Measurements from ENCODE around the gene NUS1.
"Not testable (repeated sequence)": the region's sequence is repeated elsewhere in the genome, so short reads cannot be mapped to it uniquely, and the experiment has no call there.

NUS1 gene

DNA sequence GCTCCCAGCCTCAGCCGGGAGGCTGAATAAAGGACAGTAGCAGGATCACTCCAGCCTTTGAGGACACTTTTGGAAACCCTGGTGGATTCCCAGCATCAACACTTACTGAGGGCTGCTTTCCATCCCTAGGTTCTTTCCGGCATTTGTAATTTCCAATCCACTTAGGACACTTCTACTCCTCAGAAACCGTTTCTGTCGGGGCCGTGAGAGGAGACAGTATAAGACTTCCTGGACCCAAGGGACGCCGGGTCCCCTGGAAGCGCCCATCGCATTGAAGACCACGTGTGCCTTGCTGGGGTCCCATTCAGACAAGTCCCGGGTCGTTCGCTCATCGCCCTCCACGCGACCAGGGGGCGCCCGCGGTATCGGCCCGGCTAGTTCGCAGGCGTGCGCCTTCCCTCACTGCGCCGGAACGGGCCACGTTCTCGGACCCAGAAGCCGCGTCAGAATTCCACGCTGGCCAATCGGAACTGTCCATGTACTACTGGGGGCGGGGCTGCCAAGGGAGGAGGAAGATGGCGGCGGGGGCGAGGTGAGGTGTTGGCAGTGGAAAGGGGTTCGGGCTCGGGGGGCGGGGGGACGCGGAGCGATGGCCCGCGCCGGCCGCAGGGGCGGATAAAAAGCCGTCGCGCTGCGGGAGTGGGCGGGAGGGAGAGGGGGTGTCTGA is at the start of gene NUS1:
NUS1 (plus strand) TSS at position 479 of the 667 bp plus-strand sequence. CDS start 202 bp downstream, outside the sequence.
- in situ Hi-C loops (cut with MboI; ENCODE audit: low sequenced_read_pairs), result no loop called here

DNA sequence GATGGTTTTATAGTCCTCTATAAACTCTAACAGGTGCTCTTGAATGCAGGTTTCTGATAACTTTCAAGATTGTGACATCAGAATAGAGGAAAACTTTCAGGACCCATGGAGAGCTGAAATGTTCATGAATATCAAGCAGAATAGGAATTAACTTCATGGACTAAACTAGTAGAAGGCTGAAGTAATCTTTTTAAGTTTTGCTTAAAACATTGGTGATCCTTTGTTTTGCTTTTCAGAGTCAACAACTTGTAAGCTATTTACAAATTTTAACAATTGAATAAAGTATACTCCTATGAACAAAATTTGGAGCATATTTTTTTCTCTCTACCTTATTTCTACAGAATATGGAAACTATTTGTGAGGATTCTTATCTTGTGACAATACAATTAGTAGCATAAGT is 47.7 kb upstream of the NUS1 start:
- in situ Hi-C loops (cut with MboI; ENCODE audit: low sequenced_read_pairs), result no loop called here

DNA sequence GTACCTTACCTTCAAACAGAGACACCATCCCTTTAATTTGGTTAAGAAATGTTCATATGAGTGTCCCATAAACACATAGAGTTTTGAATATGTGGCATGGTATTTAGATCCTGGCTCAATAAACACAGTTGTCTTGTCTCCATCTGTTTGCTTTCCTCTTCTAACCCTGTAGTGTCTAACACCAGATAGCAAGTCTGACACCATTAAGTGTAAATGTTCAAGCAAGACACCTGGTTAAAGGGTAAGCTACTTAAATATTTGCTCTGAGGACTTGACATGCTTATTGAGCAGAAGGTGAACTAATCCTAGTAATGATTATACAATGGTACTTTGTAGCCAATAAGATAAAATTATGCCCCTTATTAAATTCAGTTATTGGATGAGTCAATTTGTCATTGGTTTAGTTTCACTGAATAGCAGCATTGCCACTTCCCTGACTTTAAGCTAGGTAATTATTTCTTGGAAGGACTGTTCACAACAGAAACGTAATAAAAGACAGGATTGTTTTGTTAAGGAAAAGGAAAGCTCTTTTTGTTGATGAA is 46.1 kb upstream of the NUS1 start:
- in situ Hi-C loops (cut with MboI; ENCODE audit: low sequenced_read_pairs), result no loop called here

DNA sequence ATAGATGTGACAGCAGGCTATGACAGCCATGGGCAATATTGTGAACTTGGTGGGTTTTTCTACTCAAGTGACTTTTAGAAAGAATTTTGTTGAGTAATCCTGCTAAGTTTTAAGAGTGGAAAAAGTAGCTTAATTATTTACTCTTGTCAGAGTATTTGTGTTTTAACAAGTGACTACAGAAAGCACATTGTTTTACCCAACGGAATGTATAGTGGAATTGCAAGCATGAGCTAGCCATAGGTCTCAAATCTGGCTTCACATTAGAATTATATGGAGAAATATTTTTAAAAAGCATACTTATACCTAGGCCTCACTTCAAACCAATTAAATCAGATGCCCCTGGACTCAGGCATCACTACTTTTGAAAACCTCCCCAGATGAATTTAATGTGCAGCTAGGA is 37.5 kb upstream of the NUS1 start:
- in situ Hi-C loops (cut with MboI; ENCODE audit: low sequenced_read_pairs), result no loop called here

GRCh38 chr6:117642976-117643375 is 32.3 kb upstream of the NUS1 start:
- in situ Hi-C loops (cut with MboI; ENCODE audit: low sequenced_read_pairs), result no loop called here

DNA sequence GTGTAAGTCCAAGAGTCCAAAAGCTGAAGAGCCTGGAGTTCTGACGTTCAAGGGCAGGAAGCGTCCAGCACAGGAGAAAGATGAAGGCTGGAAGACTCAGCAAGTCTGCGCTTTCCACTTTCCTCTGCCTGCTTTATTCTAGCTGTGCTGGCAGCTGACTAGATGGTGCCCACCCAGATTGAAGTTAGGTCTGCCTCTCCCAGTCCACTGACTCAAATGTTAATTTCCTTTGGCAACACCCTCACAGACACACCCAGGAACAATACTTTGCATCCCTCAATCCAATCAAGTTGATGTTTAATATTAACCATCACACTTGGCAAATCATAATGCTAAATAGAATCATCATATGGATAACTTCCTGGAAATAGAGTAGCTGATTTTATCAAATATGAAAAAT is 23.3 kb upstream of the NUS1 start:
- in situ Hi-C loops (cut with MboI; ENCODE audit: low sequenced_read_pairs), result not testable (repeated sequence)

GRCh38 chr6:117653949-117654348 is 21.3 kb upstream of the NUS1 start:
- in situ Hi-C loops (cut with MboI; ENCODE audit: low sequenced_read_pairs), result no loop called here

DNA sequence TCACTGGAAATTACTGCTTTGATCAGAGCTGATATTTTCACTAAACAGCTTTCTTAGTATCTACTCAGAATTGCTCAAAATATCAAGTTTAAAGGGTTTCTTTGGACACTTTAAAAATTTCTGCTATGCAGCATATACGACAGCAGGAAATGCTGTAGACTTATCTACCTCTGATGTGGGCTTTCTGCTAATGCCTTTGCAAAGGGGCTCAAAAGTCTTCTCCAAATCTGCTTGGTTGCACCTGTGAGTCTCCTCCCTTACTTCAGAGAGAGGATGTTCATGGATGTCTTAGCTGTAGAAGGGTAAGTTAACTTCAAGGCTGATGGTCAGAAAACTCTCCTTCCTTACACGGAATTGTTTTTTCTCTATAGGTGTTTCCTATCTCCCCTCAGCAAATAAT is 19.9 kb upstream of the NUS1 start:
- in situ Hi-C loops (cut with MboI; ENCODE audit: low sequenced_read_pairs), result no loop called here

DNA sequence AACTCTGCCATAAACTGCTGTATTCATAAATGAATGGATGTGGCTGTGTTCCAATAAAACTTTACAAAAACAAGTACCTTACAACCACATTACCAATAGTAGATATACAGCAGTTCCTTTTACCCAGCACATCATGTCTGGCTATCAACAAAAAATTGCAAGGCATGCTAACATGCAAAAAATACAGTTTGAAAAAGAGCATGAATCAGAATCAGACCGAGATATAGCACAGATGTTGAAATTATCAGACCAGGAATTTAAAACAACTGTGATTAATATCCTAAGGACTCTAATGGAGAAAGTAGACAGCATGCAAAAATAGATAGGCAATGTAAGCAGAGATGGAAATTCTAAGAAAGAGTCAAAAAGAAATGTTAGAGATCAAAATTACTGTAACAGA is 8.4 kb upstream of the NUS1 start:
- in situ Hi-C loops (cut with MboI; ENCODE audit: low sequenced_read_pairs), result no loop called here

- in situ Hi-C loops (cut with MboI; ENCODE audit: low sequenced_read_pairs), result no loop called here
Measured at GRCh38 chr6:117668736-117669135, 6.5 kb upstream of the NUS1 start.

GRCh38 chr6:117674503-117674902 is 766 bp upstream of the NUS1 start:
- in situ Hi-C loops (cut with MboI; ENCODE audit: low sequenced_read_pairs), result no loop called here

DNA sequence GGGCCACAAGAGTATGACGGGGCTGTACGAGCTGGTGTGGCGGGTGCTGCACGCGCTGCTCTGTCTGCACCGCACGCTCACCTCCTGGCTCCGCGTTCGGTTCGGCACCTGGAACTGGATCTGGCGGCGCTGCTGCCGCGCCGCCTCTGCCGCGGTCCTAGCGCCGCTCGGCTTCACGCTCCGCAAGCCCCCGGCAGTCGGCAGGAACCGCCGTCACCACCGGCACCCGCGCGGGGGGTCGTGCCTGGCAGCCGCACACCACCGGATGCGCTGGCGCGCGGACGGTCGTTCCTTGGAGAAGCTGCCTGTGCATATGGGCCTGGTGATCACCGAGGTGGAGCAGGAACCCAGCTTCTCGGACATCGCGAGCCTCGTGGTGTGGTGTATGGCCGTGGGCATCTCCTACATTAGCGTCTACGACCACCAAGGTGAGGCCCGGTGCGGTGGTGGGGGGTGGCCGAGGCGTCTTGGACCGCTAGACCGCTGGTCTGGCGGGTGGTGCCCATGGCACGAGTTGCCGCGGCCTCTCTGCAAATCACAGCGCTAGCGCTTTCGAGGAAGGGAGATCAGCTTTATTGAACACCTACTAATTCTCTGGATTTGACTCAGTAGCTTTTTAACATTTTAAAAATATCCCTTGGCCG is 511 bp downstream of the NUS1 start:
- in situ Hi-C loops (cut with MboI; ENCODE audit: low sequenced_read_pairs), result not testable (repeated sequence)

- in situ Hi-C loops (cut with MboI; ENCODE audit: low sequenced_read_pairs), result no loop called here
Measured at GRCh38 chr6:117676577-117677218, 1.4 kb downstream of the NUS1 start.

DNA sequence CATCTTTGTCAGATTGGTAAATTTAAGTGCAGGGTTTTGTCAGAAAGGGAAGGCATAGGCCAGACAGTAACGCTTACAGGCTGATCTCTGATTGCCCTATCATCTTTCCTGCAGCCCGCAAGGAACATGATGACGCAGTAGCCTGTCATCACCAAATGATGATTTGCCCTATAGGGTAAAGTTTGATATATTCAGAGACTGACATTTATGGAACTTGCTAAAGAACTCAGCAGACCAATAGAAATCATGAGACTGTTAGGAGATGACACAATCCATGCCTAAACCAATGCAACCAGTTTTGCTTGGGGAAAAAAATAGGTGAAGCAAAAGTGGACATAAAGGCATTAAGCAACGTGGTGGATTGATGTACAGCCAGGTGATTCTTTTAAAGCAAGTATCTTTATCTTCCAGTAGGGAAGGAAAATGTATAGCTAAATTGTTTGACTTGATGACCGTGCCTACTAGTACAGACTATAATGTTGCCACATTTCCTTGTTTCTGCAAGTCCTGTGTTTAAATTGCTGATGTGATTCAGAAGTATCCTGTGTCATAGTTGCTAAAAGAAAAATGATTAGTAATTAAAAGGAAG is 2.4 kb downstream of the NUS1 start:
- in situ Hi-C loops (cut with MboI; ENCODE audit: low sequenced_read_pairs), result no loop called here

GRCh38 chr6:117681162-117681741 is 6.0 kb downstream of the NUS1 start:
- in situ Hi-C loops (cut with MboI; ENCODE audit: low sequenced_read_pairs), result no loop called here

GRCh38 chr6:117684749-117685148 is 9.5 kb downstream of the NUS1 start:
- in situ Hi-C loops (cut with MboI; ENCODE audit: low sequenced_read_pairs), result no loop called here

GRCh38 chr6:117685359-117685758 is 10.1 kb downstream of the NUS1 start:
- in situ Hi-C loops (cut with MboI; ENCODE audit: low sequenced_read_pairs), result no loop called here

- in situ Hi-C loops (cut with MboI; ENCODE audit: low sequenced_read_pairs), result no loop called here
Measured at GRCh38 chr6:117687021-117687648, 11.9 kb downstream of the NUS1 start.

DNA sequence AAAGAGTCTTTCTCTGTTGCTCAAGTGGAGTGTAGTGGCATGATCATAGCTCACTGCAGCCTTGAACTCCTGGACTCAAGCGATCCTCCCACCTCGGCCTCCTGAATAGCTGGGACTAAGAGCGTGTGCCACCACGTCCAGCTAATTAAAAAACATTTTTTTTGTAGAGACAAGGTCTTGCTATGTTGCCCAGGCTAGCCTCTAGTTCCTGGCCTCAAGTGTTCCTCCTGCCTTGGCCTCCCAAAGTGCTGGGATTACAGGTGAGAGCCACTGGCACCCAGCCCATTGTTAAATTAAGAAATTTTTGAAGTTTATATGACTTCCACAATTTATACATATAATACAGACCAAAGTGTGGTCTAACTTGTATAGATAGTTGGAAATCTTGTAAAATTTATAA is 14.3 kb downstream of the NUS1 start:
- in situ Hi-C loops (cut with MboI; ENCODE audit: low sequenced_read_pairs), result not testable (repeated sequence)

- in situ Hi-C loops (cut with MboI; ENCODE audit: low sequenced_read_pairs), result no loop called here
Measured at GRCh38 chr6:117706504-117706903, 31.2 kb downstream of the NUS1 start.

Measured in hTERT RPE-1 (cell line).